GM10266 (cell line): ENCODE data around the gene NRXN2.

ENCODE experiments used
- DNase-seq: peaks from one replicate; pipeline ENCODE4 v3.0.0; 2012; ENCODE audit errors: extremely low spot score
- TF ChIP-seq, protein P1 (sequence below): IDR thresholded peaks from 2 replicates; pipeline ENCODE4 v1.5.1; 2012; ENCODE audit warnings: mild to moderate bottlenecking, low read depth; ENCODE audit not compliant: control insufficient read depth, insufficient read depth; ENCODE audit errors: missing control alignments

The NRXN2 gene

GRCh38 chr11:64757549-64758329 lies 34.7 kb upstream of the NRXN2 start:
- TF ChIP-seq, protein P1, sequence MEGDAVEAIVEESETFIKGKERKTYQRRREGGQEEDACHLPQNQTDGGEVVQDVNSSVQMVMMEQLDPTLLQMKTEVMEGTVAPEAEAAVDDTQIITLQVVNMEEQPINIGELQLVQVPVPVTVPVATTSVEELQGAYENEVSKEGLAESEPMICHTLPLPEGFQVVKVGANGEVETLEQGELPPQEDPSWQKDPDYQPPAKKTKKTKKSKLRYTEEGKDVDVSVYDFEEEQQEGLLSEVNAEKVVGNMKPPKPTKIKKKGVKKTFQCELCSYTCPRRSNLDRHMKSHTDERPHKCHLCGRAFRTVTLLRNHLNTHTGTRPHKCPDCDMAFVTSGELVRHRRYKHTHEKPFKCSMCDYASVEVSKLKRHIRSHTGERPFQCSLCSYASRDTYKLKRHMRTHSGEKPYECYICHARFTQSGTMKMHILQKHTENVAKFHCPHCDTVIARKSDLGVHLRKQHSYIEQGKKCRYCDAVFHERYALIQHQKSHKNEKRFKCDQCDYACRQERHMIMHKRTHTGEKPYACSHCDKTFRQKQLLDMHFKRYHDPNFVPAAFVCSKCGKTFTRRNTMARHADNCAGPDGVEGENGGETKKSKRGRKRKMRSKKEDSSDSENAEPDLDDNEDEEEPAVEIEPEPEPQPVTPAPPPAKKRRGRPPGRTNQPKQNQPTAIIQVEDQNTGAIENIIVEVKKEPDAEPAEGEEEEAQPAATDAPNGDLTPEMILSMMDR = no peak
- DNase-seq = no peak

DNA sequence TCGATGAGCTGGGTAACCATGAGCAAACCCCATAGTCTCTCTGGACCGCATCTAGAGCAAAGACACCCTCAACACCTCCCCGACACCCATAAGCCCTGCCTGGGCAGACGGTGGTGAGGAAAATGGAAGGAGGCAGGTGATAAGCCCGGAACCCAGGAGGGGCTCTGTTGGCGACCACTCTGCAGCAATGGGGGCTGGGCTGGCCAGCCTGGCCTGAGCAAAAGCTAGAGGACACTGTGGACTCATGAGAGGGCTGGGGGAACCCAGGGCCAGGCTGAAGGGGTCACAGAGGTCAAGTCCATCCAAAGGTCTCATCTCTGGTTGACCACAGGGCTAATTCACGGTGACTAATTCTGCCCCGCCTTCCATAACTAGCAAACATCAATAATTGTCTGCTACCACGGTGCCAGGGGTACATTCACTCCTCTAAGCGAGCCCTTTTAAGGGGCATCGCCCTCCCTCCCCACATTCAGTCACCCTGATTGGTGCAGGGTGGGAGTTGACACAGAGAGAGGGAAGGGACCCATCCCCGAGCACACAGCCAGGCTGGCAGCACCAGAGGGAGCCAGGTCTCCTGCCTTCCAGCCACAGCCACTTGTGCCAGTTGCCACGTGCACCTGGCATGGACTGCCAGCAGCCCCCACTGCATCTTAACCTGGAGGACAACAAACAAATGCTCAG lies 32.8 kb upstream of the NRXN2 start:
- TF ChIP-seq, protein P1 = no peak
- no peak for DNase-seq

DNA sequence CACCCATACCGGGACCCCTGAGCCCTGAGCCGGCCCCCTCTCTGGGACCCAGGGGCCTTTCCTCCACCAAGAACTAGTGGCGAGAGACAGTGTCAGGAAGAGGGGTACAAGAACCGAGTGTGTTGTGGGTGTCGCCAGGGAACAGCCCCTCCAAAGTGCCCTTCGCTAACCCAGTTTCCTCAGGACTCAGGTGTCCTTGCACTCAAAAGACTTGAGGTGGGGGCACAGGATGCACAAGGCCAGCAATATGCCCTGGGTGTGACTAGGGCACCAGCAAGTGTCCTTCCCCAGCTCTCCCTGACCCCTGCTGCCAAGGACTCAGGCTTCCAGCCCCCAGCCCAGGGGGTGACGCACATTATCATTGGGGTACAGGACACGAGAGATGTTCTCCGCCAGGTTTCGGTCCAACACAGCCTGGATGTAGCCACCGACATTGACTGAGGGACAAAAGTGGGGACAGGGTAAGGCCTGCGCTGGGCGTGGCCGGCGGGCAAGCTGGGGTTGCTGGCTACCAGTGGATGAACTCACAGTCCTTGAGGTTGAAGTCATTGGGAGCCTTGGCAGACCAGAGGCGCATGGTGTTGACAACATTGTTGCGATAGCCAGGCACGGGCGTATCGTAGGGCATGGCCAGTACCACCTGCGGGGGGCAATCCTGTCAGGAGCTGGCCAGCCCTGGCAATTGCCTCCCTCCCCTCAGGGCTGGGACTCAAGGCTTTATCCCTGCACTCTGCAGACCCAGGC lies 32.1 kb upstream of the NRXN2 start:
- DNase-seq = no peak
- TF ChIP-seq, protein P1 = no peak

GRCh38 chr11:64754124-64754918 lies 31.3 kb upstream of the NRXN2 start:
- TF ChIP-seq, protein P1 = no peak
- DNase-seq = no peak

DNA sequence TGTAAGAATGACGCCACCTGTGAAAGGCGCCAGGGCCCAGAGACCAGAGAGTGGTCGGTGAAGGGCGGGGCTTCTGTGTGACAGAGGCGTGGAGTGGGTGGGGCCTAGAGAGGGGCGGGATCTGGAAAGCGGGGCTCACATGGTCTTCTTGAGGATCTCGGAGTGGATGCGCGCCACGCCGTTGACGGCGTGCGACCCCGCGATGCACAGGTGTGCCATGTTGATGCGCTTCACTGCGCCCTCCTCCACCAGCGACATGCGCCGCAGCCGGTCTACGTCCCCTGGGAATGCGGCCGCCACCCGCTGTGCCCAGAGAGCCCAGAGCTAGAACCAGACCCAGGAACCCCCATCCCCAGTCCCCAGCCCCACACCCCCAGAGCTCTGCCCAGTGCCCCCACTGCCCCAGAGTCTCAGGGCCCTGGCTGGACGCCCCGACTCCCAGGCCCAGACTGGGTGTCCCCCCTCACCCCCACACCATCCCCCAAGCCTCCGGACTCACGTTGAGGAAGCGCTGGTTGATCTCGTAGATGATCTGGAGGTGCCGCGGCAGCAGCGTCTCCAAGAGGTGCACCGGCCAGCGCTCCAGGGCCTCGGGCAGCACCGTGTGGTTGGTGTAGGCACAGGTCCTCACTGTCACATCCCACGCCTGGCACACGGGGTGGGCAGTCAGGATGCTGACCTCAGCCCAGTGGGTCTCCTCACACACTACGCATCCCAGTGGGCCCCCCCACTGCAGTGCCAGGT lies 30.6 kb upstream of the NRXN2 start:
- TF ChIP-seq, protein P1 = no peak
- no peak for DNase-seq

DNA sequence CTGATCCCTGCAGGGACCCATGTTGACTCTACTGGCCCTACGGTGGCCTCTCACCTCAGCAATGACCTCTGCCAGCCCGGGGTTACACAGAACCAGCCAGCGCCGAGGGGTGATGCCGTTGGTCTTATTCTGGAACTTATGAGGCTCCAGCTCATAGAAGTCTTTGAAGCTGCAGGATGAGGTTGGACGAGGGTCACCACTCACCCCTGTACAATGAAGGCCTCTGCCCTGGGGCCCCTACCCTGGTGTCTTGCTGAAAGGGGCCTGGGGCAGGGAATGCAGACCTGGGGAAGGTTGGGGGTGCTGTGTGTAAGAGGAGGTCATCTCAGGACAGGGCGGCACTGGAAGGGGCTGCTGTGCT lies 30.0 kb upstream of the NRXN2 start:
- no peak for DNase-seq
- TF ChIP-seq, protein P1 = no peak
